H1 (cell line): ENCODE data around the gene MMP11. TPM values are rescaled to one million over a fixed set of nuclear protein-coding genes. Genes with fewer than 3 reads are reported as not detected.

ENCODE experiments used
- JUND ChIP-seq: IDR thresholded peaks from 2 replicates; pipeline ENCODE4 v1.6.1; 2011; ENCODE audit warnings: mild to moderate bottlenecking, improper control_type of control experiment, low read length
- RBBP5 ChIP-seq: IDR thresholded peaks from 2 replicates; pipeline ENCODE4 v1.7.1; 2012; ENCODE audit warnings: low read depth, mild to moderate bottlenecking, inconsistent platforms, low read length, moderate library complexity, borderline replicate concordance
- polyA plus RNA-seq, 7 experiments: library from polyadenylated mRNA; depleted of rRNA in 3 of 7; stranded (reverse) in 5 of 7; unstranded in 2 of 7; fragments of >200 nt in 5 of 7; fragments of 200-250 nt in 2 of 7; gene quantifications; 1 replicate in 5 of 7; 2 replicates in 1 of 7; 4 replicates in 1 of 7; pipeline versions ENCODE4 v1.2.1 to v1.2.3, GENCODE V29; 2011 to 2013; ENCODE audit warnings: missing spikeins in 2 of 7, mixed read lengths in 2 of 7
- total RNA-seq: library from RNA; stranded (reverse); fragmentation: NEBNext Ultra II Directional; extraction: Animal tissue kit (Norgen Biotek cat#: 25700); gene quantifications from 2 replicates; pipeline ENCODE4 v1.2.1, GENCODE V29; 2021
- TF ChIP-seq, protein P1 (sequence below), 3 experiments: IDR thresholded peaks; 1 replicate in 2 of 3; 2 replicates in 1 of 3; pipeline versions ENCODE4 v1.5.1 to v1.6.1; 2011; ENCODE audit warnings: low read length in 3 of 3, mild to moderate bottlenecking in 3 of 3, inconsistent platforms in 2 of 3, low read depth in 1 of 3, moderate library complexity in 1 of 3; ENCODE audit not compliant: insufficient read depth in 1 of 3; ENCODE audit errors: control extremely low read depth in 1 of 3
- TF ChIP-seq, protein P2 (sequence below): IDR thresholded peaks from 2 replicates; pipeline ENCODE4 v1.6.1; 2011; ENCODE audit warnings: low read length, improper control_type of control experiment

The MMP11 gene
- total and polyA plus RNA-seq, 2 of the 8 experiments (the other 6 are each of a cell fraction or from before 2014, with no cell fraction given) = 10.2 to 18.3 TPM

DNA sequence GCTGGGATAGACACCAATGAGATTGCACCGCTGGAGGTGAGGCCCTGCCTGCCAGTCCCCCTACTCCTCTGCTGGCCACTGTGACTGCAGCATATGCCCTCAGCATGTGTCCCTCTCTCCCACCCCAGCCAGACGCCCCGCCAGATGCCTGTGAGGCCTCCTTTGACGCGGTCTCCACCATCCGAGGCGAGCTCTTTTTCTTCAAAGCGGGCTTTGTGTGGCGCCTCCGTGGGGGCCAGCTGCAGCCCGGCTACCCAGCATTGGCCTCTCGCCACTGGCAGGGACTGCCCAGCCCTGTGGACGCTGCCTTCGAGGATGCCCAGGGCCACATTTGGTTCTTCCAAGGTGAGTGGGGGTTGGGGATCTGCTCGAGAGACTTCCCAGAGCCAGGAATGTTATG, 8.4 kb downstream of the MMP11 start (continued):
- TF ChIP-seq, protein P1, sequence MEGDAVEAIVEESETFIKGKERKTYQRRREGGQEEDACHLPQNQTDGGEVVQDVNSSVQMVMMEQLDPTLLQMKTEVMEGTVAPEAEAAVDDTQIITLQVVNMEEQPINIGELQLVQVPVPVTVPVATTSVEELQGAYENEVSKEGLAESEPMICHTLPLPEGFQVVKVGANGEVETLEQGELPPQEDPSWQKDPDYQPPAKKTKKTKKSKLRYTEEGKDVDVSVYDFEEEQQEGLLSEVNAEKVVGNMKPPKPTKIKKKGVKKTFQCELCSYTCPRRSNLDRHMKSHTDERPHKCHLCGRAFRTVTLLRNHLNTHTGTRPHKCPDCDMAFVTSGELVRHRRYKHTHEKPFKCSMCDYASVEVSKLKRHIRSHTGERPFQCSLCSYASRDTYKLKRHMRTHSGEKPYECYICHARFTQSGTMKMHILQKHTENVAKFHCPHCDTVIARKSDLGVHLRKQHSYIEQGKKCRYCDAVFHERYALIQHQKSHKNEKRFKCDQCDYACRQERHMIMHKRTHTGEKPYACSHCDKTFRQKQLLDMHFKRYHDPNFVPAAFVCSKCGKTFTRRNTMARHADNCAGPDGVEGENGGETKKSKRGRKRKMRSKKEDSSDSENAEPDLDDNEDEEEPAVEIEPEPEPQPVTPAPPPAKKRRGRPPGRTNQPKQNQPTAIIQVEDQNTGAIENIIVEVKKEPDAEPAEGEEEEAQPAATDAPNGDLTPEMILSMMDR (IDR thresholded peaks at IDR 0.05; ENCODE audit: control extremely low read depth in 1 of 3, insufficient read depth in 1 of 3, low read depth in 1 of 3, low read length in 3 of 3) = no peak
- TF ChIP-seq, protein P2, sequence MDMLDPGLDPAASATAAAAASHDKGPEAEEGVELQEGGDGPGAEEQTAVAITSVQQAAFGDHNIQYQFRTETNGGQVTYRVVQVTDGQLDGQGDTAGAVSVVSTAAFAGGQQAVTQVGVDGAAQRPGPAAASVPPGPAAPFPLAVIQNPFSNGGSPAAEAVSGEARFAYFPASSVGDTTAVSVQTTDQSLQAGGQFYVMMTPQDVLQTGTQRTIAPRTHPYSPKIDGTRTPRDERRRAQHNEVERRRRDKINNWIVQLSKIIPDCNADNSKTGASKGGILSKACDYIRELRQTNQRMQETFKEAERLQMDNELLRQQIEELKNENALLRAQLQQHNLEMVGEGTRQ = no peak
- TF ChIP-seq RBBP5 = no peak
- TF ChIP-seq JUND = no peak
